Panc1 (cell line): ENCODE measurements around the gene ADAM23. TPM values are rescaled to one million over a fixed set of nuclear protein-coding genes. Genes with fewer than 3 reads are reported as not detected.

ENCODE experiments used
- ATAC-seq: fragments of 200-7000 bp; cut with Tn5 transposase; 2 replicates; pipeline ENCODE4 v1.9.1; 2020; ENCODE audit warnings: mild to moderate bottlenecking, moderate library complexity
- BruUV-seq: library from RNA; stranded (reverse); fragments of 400-500 nt; replicated peaks from 2 replicates; lab custom pipeline; 2021; lab: Mats Ljungman, UMichigan
- CTCF ChIA-PET: fragments of 300-600 bp; sonication (Branson Sonifier 250); formaldehyde crosslinking; loops from one replicate; lab custom pipeline; 2022; ENCODE audit warnings: antibody characterized with exemption; lab: Charles Lee
- POLR2A ChIA-PET: fragments of 300-600 bp; sonication (Branson Sonifier 250); formaldehyde crosslinking; loops from one replicate; lab custom pipeline; 2022; ENCODE audit warnings: antibody characterized with exemption; lab: Charles Lee
- DNase-seq: peaks from one replicate; pipeline ENCODE4 v3.0.0-alpha.2; 2010; ENCODE audit warnings: low read depth, low spot score
- H3K27ac ChIP-seq: 2 replicates; pipeline ENCODE4 v1.5.1; 2011; ENCODE audit warnings: mild to moderate bottlenecking, low read length, inconsistent platforms
- H3K27me3 ChIP-seq: fragments of 200-500 bp; sonication (Bioruptor generic); 2 replicates; pipeline ENCODE4 v1.6.0; 2014; ENCODE audit warnings: low read length, inconsistent platforms; ENCODE audit not compliant: control insufficient read depth, insufficient read depth
- H3K36me3 ChIP-seq: fragments of 200-500 bp; sonication (Bioruptor generic); 2 replicates; pipeline ENCODE4 v1.5.1; 2014; ENCODE audit warnings: inconsistent platforms, mild to moderate bottlenecking, low read length, moderate library complexity; ENCODE audit not compliant: control insufficient read depth, insufficient read depth
- H3K4me1 ChIP-seq: 2 replicates; pipeline ENCODE4 v1.5.1; 2011; ENCODE audit warnings: inconsistent platforms, mild to moderate bottlenecking, low read length, moderate library complexity; ENCODE audit not compliant: control insufficient read depth, insufficient read depth
- H3K4me3 ChIP-seq, 2 experiments: 2 replicates each; pipeline ENCODE4 v1.5.1; 2011 to 2012; ENCODE audit warnings: low read depth in 2 of 2, low read length in 2 of 2, mild to moderate bottlenecking in 2 of 2, inconsistent platforms in 1 of 2, moderate library complexity in 1 of 2
- H3K9me3 ChIP-seq: fragments of 200-500 bp; sonication (Bioruptor generic); 2 replicates; pipeline ENCODE4 v1.5.1; 2014; ENCODE audit warnings: low read depth, mild to moderate bottlenecking, inconsistent platforms, low read length, moderate library complexity; ENCODE audit not compliant: control insufficient read depth, insufficient read depth
- CTCF ChIP-seq: fragments of 450-650 bp; IDR thresholded peaks from 2 replicates; pipeline ENCODE4 v1.5.1; 2017; ENCODE audit warnings: mild to moderate bottlenecking
- POLR2AphosphoS5 ChIP-seq: IDR thresholded peaks from 2 replicates; pipeline ENCODE4 v1.6.1; 2012; ENCODE audit warnings: mild to moderate bottlenecking, low read depth, low read length, moderate library complexity
- REST ChIP-seq, 2 experiments: IDR thresholded peaks; 2 replicates each; pipeline ENCODE4 v1.6.1; 2011 to 2012; ENCODE audit warnings: low read depth in 2 of 2, control low read depth in 1 of 2, low read length in 1 of 2, mild to moderate bottlenecking in 1 of 2, moderate library complexity in 1 of 2; ENCODE audit not compliant: insufficient read depth in 1 of 2
- SIN3A ChIP-seq: IDR thresholded peaks from 2 replicates; pipeline ENCODE4 v1.6.1; 2012; ENCODE audit warnings: low read depth, mild to moderate bottlenecking, low read length, moderate library complexity, borderline replicate concordance; ENCODE audit not compliant: insufficient read depth
- TCF7L2 ChIP-seq: IDR thresholded peaks from 2 replicates; pipeline ENCODE4 v1.6.1; 2011; ENCODE audit warnings: mild to moderate bottlenecking, low read depth, low read length, inconsistent platforms
- in situ Hi-C: cut with HindIII; loops from 2 replicates; pipeline ENCODE4 v1.10.0; 2016; ENCODE audit warnings: low sequenced_read_pairs, low pct_unique_long_range_greater_than_20kb
- intact Hi-C: fragments of 100-400 bp; cut with micrococcal nuclease; formaldehyde crosslinking; loops from one replicate; pipeline ENCODE4 v1.10.0; 2022; ENCODE audit not compliant: unreplicated experiment
- total RNA-seq: library from RNA; stranded (reverse); gene quantifications from one replicate; pipeline ENCODE4 v1.2.1, GENCODE V29; 2021; ENCODE audit not compliant: unreplicated experiment

ADAM23 gene
- total RNA-seq, 1 experiment from 2014 or later, result 0.18 TPM

GRCh38 chr2:206415618-206416243, 27.6 kb upstream of the ADAM23 start:
- no peaks in the 10 kb centered on the region for H3K36me3 ChIP-seq
- H3K4me3 ChIP-seq, result peak overlapping the region; percentile 12 to 53; a peak in 3 of 4 replicates
- in situ Hi-C loops, result no loop called here
- intact Hi-C loops, result no loop called here
- no peaks in the 10 kb centered on the region for H3K27me3 ChIP-seq
- H3K9me3 ChIP-seq, result no peaks in the 10 kb centered on the region
- ChIA-PET CTCF (no interaction called here), POLR2A (no interaction called here)
- no peak for ATAC-seq
- no peak for DNase-seq
- no peaks in the 10 kb centered on the region for H3K4me1 ChIP-seq
- no peak for TF ChIP-seq CTCF
- no peak for TF ChIP-seq POLR2AphosphoS5
- no peak for TF ChIP-seq SIN3A
- TF ChIP-seq TCF7L2, result no peak
- no peak for TF ChIP-seq REST (IDR thresholded peaks at IDR 0.05; ENCODE audit: insufficient read depth in 1 of 2, low read depth in 2 of 2, low read length in 1 of 2)
- no TSS peak for BruUV-seq
- no peak overlapping the region for H3K27ac ChIP-seq

- BruUV-seq, result no TSS peak
- TF ChIP-seq TCF7L2 (no peak), CTCF (no peak), REST (IDR thresholded peaks at IDR 0.05; ENCODE audit: insufficient read depth in 1 of 2, low read depth in 2 of 2, low read length in 1 of 2) (no peak), SIN3A (no peak), POLR2AphosphoS5 (no peak)
- no peaks in the 10 kb centered on the region for H3K36me3 ChIP-seq
- H3K27me3 ChIP-seq, result no peaks in the 10 kb centered on the region
- intact Hi-C loops, result no loop called here
- DNase-seq (no peak), ATAC-seq (no peak)
- no peaks in the 10 kb centered on the region for H3K4me1 ChIP-seq
- CTCF ChIA-PET, result no interaction called here
- POLR2A ChIA-PET, result no interaction called here
- no peak overlapping the region for H3K4me3 ChIP-seq
- no peak overlapping the region for H3K27ac ChIP-seq
- in situ Hi-C loops, result no loop called here
- no peaks in the 10 kb centered on the region for H3K9me3 ChIP-seq
Measured at GRCh38 chr2:206418968-206419367, 24.4 kb upstream of the ADAM23 start.
